OCI-LY3 (cell line): ENCODE measurements around the gene LAIR2.

Experiments used
- EZH2phosphoT487 ChIP-seq: fragments of 200-600 bp; shearing (Covaris generic); IDR thresholded peaks from 2 replicates; pipeline ENCODE4 v1.6.1; 2018; ENCODE audit warnings: antibody characterized with exemption, mixed run types, low read depth
- TF ChIP-seq, protein P1 (sequence below): fragments of 200-600, 300-600 bp; sonication (generic); IDR thresholded peaks from 2 replicates; pipeline ENCODE4 v1.5.1; 2014; ENCODE audit warnings: antibody characterized with exemption, low read length, low read depth

DNA sequence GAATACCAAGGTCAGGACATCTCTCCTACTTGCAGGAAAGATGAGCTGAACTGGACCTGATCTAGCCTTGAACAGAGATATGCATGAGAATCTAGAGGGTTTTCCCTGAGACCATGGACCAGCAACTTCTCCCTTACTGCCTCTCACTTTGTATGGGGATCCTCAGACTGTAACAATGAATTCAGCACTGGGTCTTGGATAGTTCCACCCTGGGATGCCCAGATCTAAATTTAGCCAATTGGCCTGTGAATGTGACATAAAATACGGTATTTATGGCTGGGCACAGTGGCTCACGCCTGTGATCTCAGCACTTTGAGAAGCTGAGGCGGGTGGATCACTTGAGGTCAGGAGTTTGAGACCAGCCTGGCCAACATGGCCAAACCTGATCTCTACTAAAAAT, 55.7 kb downstream of the LAIR2 start:
- TF ChIP-seq, protein P1, sequence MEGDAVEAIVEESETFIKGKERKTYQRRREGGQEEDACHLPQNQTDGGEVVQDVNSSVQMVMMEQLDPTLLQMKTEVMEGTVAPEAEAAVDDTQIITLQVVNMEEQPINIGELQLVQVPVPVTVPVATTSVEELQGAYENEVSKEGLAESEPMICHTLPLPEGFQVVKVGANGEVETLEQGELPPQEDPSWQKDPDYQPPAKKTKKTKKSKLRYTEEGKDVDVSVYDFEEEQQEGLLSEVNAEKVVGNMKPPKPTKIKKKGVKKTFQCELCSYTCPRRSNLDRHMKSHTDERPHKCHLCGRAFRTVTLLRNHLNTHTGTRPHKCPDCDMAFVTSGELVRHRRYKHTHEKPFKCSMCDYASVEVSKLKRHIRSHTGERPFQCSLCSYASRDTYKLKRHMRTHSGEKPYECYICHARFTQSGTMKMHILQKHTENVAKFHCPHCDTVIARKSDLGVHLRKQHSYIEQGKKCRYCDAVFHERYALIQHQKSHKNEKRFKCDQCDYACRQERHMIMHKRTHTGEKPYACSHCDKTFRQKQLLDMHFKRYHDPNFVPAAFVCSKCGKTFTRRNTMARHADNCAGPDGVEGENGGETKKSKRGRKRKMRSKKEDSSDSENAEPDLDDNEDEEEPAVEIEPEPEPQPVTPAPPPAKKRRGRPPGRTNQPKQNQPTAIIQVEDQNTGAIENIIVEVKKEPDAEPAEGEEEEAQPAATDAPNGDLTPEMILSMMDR = no peak
- TF ChIP-seq EZH2phosphoT487 = no peak
